GM20431 (cell line): ENCODE results near the gene METAP1D.
"Not testable (repeated sequence)": the region's sequence is repeated elsewhere in the genome, so short reads cannot be mapped to it uniquely, and the experiment has no call there.

Experiments used
- in situ Hi-C: fragments of 300-500 bp; cut with MseI, MboI; formaldehyde crosslinking; loops from one replicate; pipeline ENCODE4 v1.15.0; 2020; ENCODE audit warnings: low sequenced_read_pairs; ENCODE audit not compliant: unreplicated experiment

The METAP1D gene

DNA sequence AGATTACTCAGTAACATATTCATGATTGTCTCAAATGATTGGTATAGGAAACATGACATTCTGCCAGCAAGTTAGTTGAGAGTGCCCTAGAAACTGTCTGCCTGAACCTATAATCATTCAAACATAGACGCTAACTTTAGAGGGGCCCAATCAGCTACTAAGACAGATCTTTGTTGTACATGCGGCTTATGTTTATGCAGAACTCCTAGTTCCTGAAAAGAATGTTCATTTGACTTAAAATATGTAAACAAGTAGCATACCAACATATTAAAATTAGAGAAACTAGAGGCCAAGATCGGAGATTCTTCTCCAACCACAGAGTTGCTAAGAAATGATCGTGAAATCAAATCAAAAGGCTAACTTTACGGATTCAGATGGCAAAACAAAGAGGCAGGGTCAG is 4.2 kb upstream of the METAP1D start:
- in situ Hi-C loops: no loop called here

DNA sequence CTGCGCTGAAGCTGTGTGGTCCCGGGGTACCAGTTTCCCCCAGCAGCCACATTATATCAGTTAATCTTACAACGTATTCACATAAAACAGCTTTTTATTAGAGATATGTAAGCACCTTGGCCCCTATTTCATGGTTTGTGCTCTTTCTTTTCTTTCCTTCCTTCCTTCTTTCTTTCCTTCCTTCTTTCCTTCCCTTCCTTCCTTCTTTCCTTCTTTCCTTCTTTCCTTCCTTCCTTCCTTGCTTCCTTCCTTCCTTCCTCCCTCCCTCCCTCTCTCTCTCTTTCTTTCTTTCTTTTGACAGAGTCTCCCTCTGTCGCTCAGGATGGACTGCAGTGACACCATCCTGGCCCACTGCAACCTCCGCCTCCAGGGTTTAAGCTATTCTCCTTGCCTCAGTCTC is 3.7 kb upstream of the METAP1D start:
- in situ Hi-C loops: no loop called here

DNA sequence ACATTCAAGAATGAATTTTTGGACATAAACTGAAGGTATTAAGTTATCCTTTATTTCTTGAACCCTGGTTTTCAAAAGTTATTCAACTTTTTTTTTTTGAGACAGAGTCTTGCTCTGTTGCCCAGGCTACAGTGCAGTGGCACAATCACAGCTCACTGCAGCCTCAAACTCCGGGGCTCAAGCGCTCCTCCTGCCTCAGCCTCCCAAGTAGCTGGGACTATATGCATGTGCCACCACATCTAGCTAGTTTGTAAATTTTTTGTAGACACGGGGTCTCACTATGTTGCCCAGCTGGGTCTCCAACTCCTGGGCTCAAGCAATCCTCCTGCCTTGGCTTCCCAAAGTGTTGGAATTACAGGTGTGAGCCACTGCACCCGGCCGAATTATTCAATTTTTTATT is 2.7 kb upstream of the METAP1D start:
- in situ Hi-C loops: not testable (repeated sequence)

DNA sequence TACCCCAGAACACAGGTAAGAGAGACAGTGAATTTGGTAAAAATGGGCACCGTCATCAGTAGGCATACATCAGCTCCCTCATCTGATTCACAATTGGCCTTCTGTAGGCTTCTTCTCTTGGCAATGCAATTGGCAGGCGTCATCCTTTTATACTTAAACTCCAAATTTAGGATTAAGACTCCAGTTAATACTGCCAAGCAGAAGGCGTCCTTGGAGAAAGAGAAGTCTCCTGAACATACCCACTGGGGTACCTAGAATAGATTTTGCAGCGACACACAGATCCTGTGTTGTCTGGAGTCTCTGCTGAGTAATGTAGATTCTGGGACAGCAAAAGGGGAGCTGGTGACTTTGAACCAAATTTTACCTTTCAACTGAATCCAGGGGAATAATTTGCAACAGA is 592 bp upstream of the METAP1D start:
- in situ Hi-C loops: no loop called here

DNA sequence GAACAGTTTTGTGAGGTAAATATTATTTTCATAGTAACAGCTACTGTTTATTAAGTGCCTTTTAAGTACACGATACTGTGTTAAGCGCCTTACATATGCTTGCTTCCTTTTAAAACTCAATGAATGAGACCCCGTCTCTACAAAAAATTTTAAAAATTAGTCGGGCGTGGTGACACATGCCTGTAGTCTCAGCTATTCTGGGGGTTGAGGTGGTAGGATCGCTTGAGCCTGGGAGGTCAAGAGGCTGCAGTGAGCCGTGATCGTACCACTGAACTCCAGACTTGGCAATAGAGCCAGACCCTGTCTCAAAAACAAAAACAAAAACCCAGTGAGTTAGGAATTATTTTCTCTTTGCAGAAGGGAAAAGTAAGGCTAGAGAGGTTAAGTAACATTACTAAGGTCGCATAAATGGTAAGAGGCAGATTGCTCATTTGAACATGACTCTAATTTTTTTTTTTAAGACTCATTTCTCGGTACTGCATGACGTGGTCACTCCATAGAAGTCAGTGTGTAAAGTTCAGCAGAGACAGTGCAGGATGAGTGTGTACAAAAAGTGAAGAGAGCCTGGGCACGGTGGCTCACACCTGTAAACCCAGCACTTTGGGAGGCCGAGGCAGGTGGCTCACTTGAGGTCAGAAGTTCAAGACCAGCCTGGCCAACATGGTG is 1.1 kb downstream of the METAP1D start:
- in situ Hi-C loops: no loop called here

DNA sequence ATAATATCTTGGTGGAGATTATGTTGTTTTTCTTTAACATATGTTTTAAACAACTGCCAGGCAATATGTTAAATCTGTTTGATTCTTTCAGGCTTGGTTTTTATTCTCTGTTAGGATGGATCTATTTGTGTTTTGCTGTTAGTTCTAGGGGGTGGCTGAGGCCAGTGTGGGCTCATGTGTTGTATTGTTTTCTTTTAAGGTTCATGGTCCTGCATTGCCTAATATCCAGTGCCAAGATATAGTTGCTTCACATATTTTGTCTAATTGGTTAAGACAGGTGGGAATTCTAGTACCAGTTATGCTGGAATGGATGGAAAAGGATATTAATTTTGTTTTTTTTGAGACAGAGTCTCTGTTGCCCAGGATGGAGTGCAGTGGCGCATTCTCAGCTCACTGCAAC is 7.6 kb downstream of the METAP1D start:
- in situ Hi-C loops: no loop called here

DNA sequence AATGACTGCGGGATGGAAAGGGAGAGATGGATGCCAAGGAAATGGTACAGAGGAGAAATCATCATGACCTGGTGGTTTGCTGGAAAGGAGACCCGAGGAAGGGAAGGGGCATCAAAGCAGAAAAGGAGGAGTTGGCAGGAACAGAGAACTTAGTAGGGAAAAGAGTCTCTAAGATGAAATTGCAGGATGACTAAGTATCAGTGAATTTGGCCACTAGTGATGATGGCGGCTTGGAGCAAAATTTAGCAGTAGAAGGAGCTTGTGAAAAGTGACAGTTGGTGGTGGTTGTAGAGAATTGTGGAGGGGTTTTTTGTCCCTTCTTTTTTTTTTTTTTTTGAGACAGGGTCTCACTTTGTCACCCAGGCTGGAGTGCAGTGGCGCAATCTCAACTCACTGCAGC is 10.1 kb downstream of the METAP1D start:
- in situ Hi-C loops: no loop called here

DNA sequence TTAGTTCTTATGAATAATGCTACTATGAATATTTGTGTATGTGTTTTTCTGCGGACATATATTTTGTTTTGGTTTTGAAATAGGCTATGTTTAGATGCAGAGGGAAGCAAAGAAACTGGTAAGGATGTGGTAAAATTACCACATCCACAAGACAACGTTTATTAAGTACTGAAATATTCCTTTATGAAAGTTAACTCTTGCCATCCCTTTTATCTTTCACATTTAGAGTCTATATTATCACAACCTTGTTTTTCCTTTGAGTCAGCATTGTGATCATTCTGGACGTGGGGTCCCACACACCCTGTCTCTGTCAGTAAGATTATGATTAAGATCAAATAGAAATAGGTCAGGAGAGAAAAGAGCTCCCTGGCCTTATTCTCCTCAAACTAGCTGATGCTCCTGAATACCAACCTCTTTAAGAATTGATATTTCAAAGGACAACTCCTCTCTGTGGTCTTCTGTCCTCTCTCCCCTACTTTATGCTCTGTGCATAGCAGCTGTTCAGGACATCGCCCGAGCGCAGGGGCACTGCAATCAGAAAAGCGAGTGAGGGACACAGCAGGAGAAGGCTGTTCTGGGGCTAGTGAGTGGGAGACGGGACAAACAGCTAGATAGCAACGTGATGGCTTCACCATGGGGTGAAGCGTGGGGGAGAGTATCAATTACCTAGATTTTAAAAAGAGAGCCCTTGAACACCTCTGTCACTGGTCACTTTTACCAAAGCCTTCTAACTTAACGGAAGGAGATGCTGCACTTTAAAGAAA is 12.2 kb downstream of the METAP1D start:
- in situ Hi-C loops: no loop called here

DNA sequence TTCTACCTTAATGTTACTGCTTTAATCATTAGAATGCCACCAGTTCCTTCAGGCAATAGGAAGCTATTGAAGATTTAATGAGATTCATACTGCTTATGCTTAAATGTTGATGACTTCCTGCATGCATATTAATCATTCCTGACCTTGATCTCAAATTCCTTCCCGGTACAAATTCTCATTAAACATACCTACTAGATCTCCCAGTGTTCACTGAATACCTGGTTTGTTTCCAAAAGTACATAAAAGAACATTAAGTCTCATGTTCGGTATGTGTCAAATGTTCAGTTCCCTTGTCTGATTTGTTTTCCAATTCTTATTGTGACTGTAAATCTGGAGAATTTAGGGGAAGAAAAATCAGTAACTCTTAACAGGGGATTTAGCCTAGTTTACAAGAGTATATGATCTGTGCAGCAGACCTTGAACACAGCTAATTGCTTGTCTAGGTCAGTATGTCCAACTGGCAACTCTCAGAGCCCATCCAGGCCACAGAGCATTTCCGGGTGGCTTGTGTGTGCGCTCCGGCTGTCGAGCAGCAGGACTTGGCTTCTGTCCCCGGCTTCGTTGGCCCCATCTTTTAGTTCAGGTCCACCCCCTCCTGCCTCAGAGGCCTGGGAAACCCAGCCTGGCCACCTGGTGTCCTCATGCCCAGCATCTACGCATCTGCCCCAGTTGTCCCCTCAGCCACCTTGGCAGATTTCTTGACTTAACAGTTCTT is 13.1 kb downstream of the METAP1D start:
- in situ Hi-C loops: no loop called here

DNA sequence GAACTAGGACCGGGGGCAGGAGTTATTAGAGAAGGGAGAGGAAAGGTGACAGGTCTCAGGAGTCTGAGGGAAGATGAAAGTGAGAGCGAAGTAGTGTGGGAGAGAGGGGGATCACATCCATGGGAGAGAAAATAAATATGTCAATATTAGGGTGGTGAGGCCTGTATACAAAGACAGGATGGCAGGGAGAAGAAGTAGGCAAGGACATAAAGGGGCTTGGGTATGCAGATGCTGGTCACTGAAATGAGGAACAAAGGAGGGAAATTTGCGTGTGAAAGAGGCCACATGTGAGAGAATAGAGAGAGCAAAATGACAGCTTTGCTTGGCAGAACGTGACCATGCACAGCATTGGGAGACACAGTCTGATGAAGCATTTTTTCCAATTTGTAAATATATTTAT is 13.6 kb downstream of the METAP1D start:
- in situ Hi-C loops: no loop called here

DNA sequence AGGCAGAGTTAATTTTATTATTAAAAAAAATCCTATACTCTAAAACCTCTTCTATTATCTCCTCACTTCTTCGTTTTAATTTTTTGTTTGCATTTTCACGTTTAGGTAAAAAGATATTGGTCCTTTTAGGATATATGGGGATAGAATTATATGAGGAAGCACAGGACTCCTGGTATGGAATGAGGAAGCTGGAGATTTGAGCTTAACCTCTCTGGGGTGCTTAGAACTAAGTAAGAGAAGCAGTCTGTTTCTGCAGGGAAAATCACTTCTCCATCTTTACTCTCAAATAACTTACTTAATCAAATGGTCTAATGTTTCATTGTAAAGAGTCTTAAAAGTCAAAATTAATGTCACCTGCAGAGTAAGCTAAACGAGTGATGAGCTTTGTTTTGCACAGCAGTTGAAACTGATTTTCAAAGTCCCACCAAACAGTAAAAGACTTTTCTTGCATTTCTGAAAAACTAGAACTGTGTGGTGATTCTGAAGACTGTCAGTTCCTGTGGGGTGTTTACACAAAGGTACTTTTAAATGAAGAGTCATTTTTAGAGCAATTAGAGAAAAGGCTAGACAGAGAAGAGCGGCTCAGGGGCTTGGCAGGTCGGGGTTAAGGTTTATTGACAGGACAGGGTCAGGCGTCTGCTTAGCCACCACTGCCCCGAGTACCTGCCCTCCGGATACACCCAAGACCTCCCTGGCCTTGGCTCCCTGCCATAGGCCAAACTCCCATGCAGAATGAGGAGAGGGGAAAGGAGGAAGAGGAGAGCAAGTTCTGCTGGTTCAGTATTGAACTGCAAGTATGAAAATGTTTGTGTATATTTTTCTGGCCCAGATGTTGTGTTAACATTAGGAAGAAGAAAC is 21.6 kb downstream of the METAP1D start:
- in situ Hi-C loops: no loop called here

DNA sequence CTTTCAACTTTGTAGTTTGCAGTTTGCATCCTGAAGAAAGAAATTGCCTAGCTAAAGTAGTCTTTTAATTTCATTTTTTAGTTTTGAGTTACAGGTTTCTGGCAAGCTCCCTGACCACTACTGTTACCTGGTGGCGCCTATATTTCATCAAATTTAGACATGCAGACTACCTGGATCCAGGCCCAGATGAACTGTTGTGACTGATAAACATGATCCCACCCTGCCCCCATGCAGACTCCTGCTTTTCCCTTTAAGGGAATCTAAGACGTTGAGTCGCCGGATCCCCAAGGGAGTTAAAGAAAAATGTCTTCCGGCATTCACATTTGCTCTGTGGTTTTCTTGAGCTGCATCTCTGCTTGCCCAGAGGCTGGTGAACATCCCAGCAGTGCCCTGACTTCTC is 22.2 kb downstream of the METAP1D start:
- in situ Hi-C loops: no loop called here

DNA sequence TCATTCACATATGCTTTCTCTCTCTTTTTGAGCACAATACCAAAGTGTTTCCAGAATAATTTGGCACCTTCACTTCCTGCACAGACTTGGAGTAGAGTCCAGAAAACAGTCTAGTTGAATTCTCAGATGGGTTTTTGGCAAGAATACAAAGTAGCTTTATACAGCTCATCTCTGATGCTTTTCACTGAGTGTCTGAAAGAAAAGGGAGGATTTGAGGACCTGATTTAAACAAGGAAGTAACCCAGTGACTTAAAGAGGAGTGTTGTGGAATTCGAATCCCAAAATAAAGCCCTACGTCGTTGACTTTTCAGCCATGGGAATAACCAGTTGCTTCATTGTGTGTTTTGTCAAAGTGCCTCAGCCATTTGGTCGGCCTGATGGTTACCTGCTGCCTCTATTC is 31.8 kb downstream of the METAP1D start:
- in situ Hi-C loops: no loop called here

DNA sequence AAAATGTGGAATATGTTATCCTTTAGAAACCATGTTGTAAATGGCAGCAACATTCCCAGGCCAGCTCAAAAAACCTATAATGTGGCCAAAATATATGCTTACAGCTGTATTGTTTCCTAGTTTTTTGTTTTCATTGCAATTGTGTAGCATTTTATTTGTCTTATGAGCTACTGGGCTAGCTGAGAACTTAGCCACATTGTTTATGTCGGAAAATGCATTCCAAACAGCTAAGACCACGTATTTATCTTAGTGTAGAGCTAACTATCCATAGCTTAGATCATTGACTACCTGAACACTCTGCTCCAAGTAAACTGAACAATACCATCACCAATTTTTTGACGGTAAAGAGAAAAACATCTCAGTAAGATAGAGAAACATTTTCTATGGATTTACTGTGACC is 38.4 kb downstream of the METAP1D start:
- in situ Hi-C loops: no loop called here

DNA sequence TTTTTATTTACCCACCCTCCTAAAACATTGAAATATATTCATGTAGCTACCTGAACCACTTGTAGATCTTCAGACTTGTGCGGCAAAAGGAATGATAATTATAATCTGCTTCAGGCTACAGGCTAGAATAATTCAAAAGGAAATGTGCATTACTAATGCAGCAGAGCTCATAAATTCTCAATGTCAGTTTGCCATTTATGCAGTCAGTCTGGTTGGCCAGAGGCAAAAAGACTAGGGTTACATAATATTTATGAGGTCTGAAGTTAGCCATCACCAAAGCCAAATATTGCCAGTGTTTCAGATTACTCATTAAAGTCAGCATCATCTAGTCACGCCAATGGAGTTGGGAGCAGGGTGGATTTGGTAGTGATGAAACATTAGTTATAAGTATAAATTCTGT is 38.9 kb downstream of the METAP1D start:
- in situ Hi-C loops: no loop called here

DNA sequence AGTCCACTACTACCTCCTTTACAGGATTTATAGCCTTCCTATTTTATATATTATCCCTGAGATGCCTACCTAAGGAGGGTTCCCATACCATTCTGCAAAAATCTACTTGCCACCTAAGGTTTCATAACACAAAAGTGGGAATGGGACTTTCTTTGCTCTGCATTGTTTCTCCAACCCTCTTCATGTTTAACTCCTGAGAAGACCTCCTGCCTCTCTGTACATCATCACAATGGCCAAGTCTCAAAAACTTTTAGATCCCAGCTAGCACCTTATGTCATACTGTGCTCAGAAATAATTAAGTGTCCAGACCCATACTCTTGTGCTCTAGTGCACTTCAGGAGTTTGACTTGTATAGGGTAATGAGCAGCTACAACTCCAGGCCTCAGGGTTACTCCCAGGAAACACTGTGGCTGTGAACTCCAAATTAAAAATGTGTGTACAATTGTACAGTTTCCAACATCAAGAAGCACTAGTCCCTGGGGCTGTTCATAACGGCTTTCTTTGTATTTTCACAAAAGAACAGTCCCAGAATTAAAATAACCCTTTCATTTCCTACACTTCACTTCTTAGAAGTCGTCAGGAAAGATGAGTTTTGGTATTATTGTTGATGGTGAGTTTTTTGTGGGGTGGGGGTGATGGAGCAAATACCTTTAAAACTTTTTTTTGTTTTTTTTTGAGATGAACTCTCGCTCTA is 39.4 kb downstream of the METAP1D start:
- in situ Hi-C loops: no loop called here

DNA sequence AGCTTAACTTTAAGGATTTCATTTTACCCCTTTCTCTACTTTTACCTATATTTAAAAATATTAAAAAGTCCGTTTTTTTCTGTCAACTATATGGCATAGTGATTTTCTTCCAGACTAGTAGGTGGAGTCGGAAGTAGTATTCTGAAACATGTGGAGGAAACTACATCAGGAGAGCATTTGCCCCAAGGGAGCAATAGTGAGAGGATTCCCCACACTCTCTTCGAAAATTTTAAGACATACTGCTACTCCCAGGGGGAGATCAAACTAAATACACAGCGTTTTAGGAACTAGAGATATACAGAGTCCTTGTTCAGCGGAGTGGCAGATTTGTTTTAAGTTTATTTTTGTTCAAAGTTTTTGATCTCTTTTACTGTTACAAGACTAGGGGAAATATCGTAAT is 40.6 kb downstream of the METAP1D start:
- in situ Hi-C loops: no loop called here

DNA sequence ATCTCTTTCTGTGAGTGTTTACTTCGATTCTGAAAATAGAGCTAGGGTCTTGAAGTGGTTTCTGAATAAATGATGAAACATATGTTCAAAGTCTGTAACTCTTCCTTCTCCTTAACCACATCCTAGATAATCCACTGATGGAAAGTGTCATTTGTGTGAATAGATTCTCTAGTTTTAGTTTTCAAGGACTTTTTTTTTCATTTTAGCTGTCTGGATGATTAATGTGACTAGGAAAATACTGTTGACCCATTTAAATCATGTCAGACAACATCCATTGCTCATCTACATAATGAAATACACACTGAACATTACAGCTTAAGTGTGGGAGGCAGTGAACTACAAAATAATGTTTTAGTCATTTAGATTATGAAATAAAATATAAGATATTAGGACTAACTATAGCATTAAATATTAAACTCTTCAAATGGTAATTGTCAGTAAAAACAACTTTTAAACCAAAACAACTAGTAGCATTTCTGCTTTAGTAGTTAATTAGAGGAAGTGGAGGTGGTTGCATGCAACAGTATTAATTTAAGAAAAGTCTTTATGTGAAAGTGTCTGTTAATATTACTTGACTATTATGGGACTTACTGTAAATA is 46.4 kb downstream of the METAP1D start:
- in situ Hi-C loops: no loop called here

DNA sequence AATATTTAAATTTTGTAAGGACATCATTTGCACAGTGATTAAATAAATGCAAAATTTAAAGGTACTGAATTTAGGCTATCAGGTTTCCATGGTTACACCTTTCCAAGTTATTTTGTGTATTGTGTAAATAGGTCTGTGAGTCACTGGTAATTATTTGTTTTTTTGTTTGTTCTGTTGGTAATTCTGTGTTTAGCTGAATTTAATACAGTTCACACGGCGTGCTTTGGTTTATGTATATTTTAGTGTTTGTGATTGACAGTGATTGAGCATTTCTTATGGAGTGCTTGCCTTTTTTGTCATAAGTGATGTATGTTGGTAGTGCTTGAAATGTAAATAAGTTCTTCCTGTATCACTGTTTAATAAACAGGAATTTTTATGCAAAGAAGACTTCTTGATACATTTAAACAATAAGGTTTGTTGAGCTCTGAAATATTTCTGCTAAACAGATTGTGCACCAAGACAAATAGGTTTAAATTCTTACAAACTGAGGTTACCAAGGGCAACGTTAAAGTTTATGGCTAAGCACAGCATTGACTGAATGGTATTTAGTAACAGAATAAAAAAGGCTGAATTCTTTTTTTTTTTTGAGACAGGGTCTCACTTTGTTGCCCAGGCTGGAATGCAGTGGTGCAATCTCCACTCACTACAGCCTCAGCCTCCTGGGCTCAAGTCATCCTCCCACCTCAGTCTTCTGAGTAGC is 47.3 kb downstream of the METAP1D start:
- in situ Hi-C loops: no loop called here
